ENCODE data around the gene APBA1.

APBA1 gene

DNA sequence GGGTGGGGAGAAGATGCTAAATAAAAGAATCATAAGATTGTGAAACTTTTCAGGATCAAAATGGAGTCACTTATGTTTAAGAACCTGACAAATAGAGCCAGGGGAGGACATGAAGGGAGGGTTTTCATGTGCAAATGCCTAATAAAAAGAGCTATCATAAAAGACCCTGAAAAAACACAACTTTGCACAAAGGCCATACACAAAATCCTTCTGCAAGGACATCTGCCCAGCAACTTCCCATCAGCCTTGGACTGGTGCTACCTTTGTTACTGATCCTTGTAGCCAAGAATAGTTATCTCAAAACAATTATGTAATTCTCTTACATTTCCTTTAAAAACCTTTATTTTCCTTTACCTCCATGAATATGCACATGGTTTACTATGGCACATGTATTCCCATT, 63.0 kb downstream of the APBA1 start:
- TF ChIP-seq, protein P1, sequence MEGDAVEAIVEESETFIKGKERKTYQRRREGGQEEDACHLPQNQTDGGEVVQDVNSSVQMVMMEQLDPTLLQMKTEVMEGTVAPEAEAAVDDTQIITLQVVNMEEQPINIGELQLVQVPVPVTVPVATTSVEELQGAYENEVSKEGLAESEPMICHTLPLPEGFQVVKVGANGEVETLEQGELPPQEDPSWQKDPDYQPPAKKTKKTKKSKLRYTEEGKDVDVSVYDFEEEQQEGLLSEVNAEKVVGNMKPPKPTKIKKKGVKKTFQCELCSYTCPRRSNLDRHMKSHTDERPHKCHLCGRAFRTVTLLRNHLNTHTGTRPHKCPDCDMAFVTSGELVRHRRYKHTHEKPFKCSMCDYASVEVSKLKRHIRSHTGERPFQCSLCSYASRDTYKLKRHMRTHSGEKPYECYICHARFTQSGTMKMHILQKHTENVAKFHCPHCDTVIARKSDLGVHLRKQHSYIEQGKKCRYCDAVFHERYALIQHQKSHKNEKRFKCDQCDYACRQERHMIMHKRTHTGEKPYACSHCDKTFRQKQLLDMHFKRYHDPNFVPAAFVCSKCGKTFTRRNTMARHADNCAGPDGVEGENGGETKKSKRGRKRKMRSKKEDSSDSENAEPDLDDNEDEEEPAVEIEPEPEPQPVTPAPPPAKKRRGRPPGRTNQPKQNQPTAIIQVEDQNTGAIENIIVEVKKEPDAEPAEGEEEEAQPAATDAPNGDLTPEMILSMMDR (IDR thresholded peaks at IDR 0.05) = no peak
- Histone ChIP-seq H3K27ac (no peak overlapping the region), H3K27me3 (no peaks in the 10 kb centered on the region), H3K9me3 (no peaks in the 10 kb centered on the region), H3K4me1 (no peaks in the 10 kb centered on the region), H3K36me3 (no peaks in the 10 kb centered on the region), H3K4me3 (no peak overlapping the region)
- DNase-seq = no peak
- intact Hi-C loops (cut with DNase I; ENCODE audit: low total_unique reads) = no loop called here

DNA sequence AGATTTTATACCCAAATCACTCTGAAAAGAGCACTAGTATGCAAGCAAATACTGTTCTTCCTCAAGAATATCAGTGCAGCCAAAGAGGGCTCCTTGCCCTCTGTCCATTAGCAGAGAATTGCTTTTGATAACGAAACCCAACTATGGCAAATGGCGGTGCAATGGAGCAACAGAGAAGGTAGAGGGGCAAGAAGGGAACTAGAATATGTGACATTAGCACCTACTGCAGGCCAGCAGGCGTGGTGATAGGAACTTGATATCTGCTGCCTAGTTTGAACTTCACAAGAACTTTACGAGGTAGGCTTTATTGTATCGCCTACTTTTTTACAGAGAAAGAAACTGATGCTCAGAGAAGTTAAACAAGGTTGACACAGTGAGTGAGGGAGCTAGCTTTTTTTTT, 66.1 kb downstream of the APBA1 start:
- TF ChIP-seq, protein P1 (IDR thresholded peaks at IDR 0.05) = no peak
- Histone ChIP-seq H3K27me3 (no peaks in the 10 kb centered on the region), H3K4me1 (peaks cover 0 to 12% (median 0%) of the 10 kb centered on the region in 4 donors), H3K27ac (no peak overlapping the region), H3K36me3 (no peaks in the 10 kb centered on the region), H3K4me3 (no peak overlapping the region), H3K9me3 (no peaks in the 10 kb centered on the region)
- no peak for DNase-seq
- intact Hi-C loops (cut with DNase I; ENCODE audit: low total_unique reads) = no loop called here

DNA sequence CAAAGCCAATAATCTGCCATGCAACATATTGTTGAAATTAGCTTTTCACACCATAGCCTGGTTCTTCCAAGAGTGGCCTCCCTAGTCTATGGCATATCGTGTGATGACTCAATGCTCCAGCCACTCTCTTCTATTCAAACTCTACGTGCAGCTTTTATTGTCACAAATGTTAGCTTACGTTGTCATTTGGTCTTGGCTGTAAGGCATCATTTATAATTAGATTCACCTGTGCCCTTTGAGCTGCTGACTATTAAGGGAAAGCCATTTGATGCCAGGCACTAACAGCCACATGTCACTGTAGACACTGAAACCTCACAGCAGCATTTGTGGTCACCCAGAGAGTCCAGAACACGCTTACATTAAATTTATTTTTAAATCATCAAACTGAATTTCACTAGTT, 66.8 kb downstream of the APBA1 start:
- H3K27ac ChIP-seq = no peak overlapping the region
- H3K36me3 ChIP-seq = no peaks in the 10 kb centered on the region
- no peaks in the 10 kb centered on the region for H3K27me3 ChIP-seq
- TF ChIP-seq, protein P1 (IDR thresholded peaks at IDR 0.05) = no peak
- DNase-seq = no peak
- intact Hi-C loops (cut with DNase I; ENCODE audit: low total_unique reads) = no loop called here
- peaks cover 0 to 12% (median under 1%) of the 10 kb centered on the region in 4 donors for H3K4me1 ChIP-seq
- no peaks in the 10 kb centered on the region for H3K9me3 ChIP-seq
- no peak overlapping the region for H3K4me3 ChIP-seq

DNA sequence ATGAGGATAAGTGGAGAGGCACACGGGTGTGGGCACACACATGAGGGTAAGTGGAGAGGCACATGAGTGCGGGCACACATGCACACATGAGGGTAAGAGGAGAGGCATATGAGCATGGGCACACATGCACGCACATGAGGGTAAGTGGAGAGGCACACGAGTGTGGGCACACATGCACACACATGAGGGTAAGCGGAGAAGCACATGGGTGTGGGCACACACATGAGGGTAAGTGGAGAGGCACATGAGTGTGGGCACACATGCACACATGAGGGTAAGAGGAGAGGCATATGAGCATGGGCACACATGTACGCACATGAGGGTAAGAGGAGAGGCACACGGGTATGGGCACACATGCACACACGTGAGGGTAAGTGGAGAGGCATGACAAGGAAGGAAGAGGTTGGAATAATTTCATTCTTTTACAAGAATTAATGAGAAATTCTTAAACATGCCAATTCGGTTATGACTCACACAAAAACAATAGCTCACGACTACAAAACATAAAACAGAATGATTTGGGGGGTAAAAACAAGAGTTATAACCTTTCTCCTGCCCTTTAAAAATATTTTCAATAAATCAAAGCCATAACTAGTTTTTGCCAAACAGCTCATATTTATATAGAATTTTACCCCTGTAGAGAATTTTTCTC, 67.5 kb downstream of the APBA1 start:
- no peak overlapping the region for H3K27ac ChIP-seq
- intact Hi-C loops (cut with DNase I; ENCODE audit: low total_unique reads) = no loop called here

DNA sequence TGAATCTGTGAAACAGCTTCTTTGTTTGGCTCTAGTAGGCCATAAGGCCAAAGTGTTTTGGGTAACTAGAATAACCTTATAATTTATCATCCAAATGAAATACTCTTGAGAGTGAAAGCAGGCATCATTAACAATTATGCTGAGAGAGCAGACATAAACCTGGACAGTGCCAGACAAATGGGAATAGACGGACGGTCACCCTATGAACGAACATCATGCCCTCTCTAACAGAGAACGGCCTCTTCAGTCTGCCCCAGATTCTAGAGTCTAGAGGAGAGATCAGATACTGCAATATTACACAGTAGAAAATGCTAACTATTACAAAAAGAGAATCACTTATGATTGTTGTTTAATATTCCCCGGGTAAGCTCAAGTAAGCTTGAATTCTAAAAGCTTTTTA, 68.5 kb downstream of the APBA1 start:
- peaks cover 0 to 23% (median 6%) of the 10 kb centered on the region in 4 donors for H3K4me1 ChIP-seq
- intact Hi-C loops (cut with DNase I; ENCODE audit: low total_unique reads) = no loop called here
- no peak overlapping the region for H3K4me3 ChIP-seq
- TF ChIP-seq, protein P1 (IDR thresholded peaks at IDR 0.05) = no peak
- H3K36me3 ChIP-seq = no peaks in the 10 kb centered on the region
- no peaks in the 10 kb centered on the region for H3K9me3 ChIP-seq
- no peak overlapping the region for H3K27ac ChIP-seq
- DNase-seq = no peak
- no peaks in the 10 kb centered on the region for H3K27me3 ChIP-seq

More for the DNA sequence above, 67.5 kb downstream of the APBA1 start:
- TF ChIP-seq, protein P1 (IDR thresholded peaks at IDR 0.05) = no peak
- H3K9me3 ChIP-seq = no peaks in the 10 kb centered on the region
- no peak for DNase-seq
- peaks cover 0 to 17% (median 4%) of the 10 kb centered on the region in 4 donors for H3K4me1 ChIP-seq
- no peaks in the 10 kb centered on the region for H3K36me3 ChIP-seq
- no peak overlapping the region for H3K4me3 ChIP-seq
- H3K27me3 ChIP-seq = no peaks in the 10 kb centered on the region

Data from tibial artery (tissue), 4 donors.